ENCODE data around the gene CST7. TPM values are rescaled to one million over a fixed set of nuclear protein-coding genes. Genes with fewer than 3 reads are reported as not detected.

Gene CST7
- total and polyA plus RNA-seq, 2 donors (not counting 3 experiments of a cell fraction or from before 2014, with no cell fraction given) = not detected

DNA sequence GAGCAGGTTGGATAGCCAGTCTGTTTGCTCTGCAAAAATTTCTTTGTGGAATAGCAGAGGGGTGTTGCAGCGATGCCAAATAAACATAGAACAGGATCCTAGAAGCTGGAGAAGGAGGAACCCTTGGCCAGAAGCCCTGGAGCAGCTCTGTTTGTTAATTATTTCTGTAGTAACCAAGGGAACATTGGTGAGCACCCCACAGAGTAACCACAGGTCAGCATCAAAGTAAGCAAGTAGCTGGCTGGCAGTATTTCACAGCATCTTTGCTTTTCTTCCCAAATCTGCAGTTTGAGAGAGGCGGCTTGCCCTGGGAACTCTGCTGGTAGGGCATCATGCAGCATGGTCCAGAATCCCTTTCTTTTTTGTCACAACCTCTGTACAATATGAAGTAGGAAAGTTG, 56.2 kb downstream of the CST7 start:
- no peak overlapping the region for H3K27ac ChIP-seq (ENCODE audit: insufficient read depth, low read depth, low read length)
- DNase-seq (ENCODE audit: low read depth, low spot score) (no peak), FAIRE-seq (no peak)
- peaks cover 0 to 1% of the 10 kb centered on the region in 2 experiments for H3K27me3 ChIP-seq (ENCODE audit: control insufficient read depth in 2 of 2, insufficient read depth in 2 of 2, low read length in 2 of 2)
- ChIA-PET CTCF (interaction anchor here (1.2 to 1.4 kb wide), 3 partner anchors 12 to 173 kb away, joined by 3 to 6 read pairs (median 3); no protein-coding TSS in a partner anchor), POLR2A (no interaction called here)
- intact Hi-C loops (cut with micrococcal nuclease) = no loop called here
- no peaks in the 10 kb centered on the region for H3K9me3 ChIP-seq (replicated peaks; ENCODE audit: control insufficient read depth, insufficient read depth, low read length)
- TF ChIP-seq FOS (IDR thresholded peaks at IDR 0.05; ENCODE audit: borderline replicate concordance, insufficient read depth, low read length) = no peak
- no peak for TF ChIP-seq GATA2 (IDR thresholded peaks at IDR 0.05; ENCODE audit: insufficient read depth, insufficient read length, low read depth, low read length)
- TF ChIP-seq, protein P1, sequence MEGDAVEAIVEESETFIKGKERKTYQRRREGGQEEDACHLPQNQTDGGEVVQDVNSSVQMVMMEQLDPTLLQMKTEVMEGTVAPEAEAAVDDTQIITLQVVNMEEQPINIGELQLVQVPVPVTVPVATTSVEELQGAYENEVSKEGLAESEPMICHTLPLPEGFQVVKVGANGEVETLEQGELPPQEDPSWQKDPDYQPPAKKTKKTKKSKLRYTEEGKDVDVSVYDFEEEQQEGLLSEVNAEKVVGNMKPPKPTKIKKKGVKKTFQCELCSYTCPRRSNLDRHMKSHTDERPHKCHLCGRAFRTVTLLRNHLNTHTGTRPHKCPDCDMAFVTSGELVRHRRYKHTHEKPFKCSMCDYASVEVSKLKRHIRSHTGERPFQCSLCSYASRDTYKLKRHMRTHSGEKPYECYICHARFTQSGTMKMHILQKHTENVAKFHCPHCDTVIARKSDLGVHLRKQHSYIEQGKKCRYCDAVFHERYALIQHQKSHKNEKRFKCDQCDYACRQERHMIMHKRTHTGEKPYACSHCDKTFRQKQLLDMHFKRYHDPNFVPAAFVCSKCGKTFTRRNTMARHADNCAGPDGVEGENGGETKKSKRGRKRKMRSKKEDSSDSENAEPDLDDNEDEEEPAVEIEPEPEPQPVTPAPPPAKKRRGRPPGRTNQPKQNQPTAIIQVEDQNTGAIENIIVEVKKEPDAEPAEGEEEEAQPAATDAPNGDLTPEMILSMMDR (IDR thresholded peaks at IDR 0.05; ENCODE audit: extremely low read depth in 1 of 2, insufficient read depth in 1 of 2, low read depth in 1 of 2, low read length in 2 of 2) = no peak
- no peaks in the 10 kb centered on the region for H4K20me1 ChIP-seq (replicated peaks; ENCODE audit: control insufficient read depth, extremely low read depth, insufficient read depth, low read length)
- H3K79me2 ChIP-seq (ENCODE audit: control insufficient read depth, insufficient read depth, low read length) = no peaks in the 10 kb centered on the region
- no peaks in the 10 kb centered on the region for H3K36me3 ChIP-seq (ENCODE audit: control insufficient read depth in 2 of 2, extremely low read depth in 1 of 2, insufficient read depth in 2 of 2, low read length in 2 of 2)
- no peak overlapping the region for H2AFZ ChIP-seq (ENCODE audit: low read depth, low read length)
- dilution Hi-C loops (cut with MboI; ENCODE audit: extremely low pct_ligation_motif_present, low sequenced_read_pairs) = no loop called here
- no TSS peak for BruUV-seq (replicated peaks)
- H3K4me2 ChIP-seq (ENCODE audit: insufficient read depth, low read length) = no peak overlapping the region
- H3K4me1 ChIP-seq (ENCODE audit: control insufficient read depth, extremely low read depth, insufficient read depth, low read length) = no peaks in the 10 kb centered on the region
- no peaks in the 10 kb centered on the region for H3K9me1 ChIP-seq (replicated peaks; ENCODE audit: control insufficient read depth, extremely low read depth, insufficient read depth, low read length)
- no peak overlapping the region for H3K4me3 ChIP-seq (replicated peaks in 1 of 3; ENCODE audit: insufficient read depth in 1 of 3, low read depth in 1 of 3, low read length in 3 of 3)
- no peak overlapping the region for H3K9ac ChIP-seq (replicated peaks; ENCODE audit: extremely low read depth, insufficient read depth, low read length)

DNA sequence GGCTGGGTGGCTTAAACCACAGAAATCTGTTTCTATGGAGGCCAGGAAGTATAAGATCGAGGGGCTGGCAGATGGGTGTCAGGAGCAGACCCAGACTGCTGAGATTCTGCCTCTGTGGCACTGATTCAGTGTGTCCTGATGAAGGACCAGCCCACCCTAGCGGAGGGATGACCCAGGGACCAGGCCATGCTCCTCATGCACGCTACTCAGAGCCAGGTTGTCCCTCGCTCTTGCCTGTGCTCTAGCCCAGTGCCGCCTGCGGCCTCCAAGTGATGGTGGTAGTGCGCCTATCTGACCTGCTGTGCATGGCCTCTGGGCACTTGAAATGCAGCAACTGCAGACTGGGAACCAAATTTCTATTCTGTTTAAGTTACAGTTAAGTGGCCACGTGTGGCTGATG, 56.6 kb downstream of the CST7 start:
- Histone ChIP-seq H3K4me1 (ENCODE audit: control insufficient read depth, extremely low read depth, insufficient read depth, low read length) (no peaks in the 10 kb centered on the region), H4K20me1 (replicated peaks; ENCODE audit: control insufficient read depth, extremely low read depth, insufficient read depth, low read length) (no peaks in the 10 kb centered on the region), H3K27ac (ENCODE audit: insufficient read depth, low read depth, low read length) (no peak overlapping the region), H2AFZ (ENCODE audit: low read depth, low read length) (no peak overlapping the region), H3K79me2 (ENCODE audit: control insufficient read depth, insufficient read depth, low read length) (no peaks in the 10 kb centered on the region), H3K9me3 (replicated peaks; ENCODE audit: control insufficient read depth, insufficient read depth, low read length) (no peaks in the 10 kb centered on the region), H3K9ac (replicated peaks; ENCODE audit: extremely low read depth, insufficient read depth, low read length) (no peak overlapping the region), H3K36me3 (ENCODE audit: control insufficient read depth in 2 of 2, extremely low read depth in 1 of 2, insufficient read depth in 2 of 2, low read length in 2 of 2) (no peaks in the 10 kb centered on the region), H3K4me2 (ENCODE audit: insufficient read depth, low read length) (no peak overlapping the region), H3K9me1 (replicated peaks; ENCODE audit: control insufficient read depth, extremely low read depth, insufficient read depth, low read length) (no peaks in the 10 kb centered on the region), H3K4me3 (replicated peaks in 1 of 3; ENCODE audit: insufficient read depth in 1 of 3, low read depth in 1 of 3, low read length in 3 of 3) (no peak overlapping the region), H3K27me3 (ENCODE audit: control insufficient read depth in 2 of 2, insufficient read depth in 2 of 2, low read length in 2 of 2) (peaks cover 0 to 1% of the 10 kb centered on the region in 2 experiments)
- no TSS peak for BruUV-seq (replicated peaks)
- no peak for TF ChIP-seq GATA2 (IDR thresholded peaks at IDR 0.05; ENCODE audit: insufficient read depth, insufficient read length, low read depth, low read length)
- no peak for TF ChIP-seq FOS (IDR thresholded peaks at IDR 0.05; ENCODE audit: borderline replicate concordance, insufficient read depth, low read length)
- no peak for TF ChIP-seq EZH2 (IDR thresholded peaks at IDR 0.05; ENCODE audit: borderline replicate concordance, low read depth, low read length, severe bottlenecking)
- TF ChIP-seq MYC (IDR thresholded peaks at IDR 0.05; ENCODE audit: low read depth, low read length) = no peak
- TF ChIP-seq JUN (IDR thresholded peaks at IDR 0.05; ENCODE audit: borderline replicate concordance, insufficient read depth, insufficient read length, low read depth) = no peak
- TF ChIP-seq POLR2A (IDR thresholded peaks at IDR 0.05; ENCODE audit: low read depth, low read length) = no peak
- TF ChIP-seq, protein P1 (IDR thresholded peaks at IDR 0.05; ENCODE audit: extremely low read depth in 1 of 2, insufficient read depth in 1 of 2, low read depth in 1 of 2, low read length in 2 of 2) = no peak
- no peak for TF ChIP-seq POLR2AphosphoS5 (IDR thresholded peaks at IDR 0.05; ENCODE audit: insufficient read depth, low read depth, low read length)
- TF ChIP-seq, protein P2, sequence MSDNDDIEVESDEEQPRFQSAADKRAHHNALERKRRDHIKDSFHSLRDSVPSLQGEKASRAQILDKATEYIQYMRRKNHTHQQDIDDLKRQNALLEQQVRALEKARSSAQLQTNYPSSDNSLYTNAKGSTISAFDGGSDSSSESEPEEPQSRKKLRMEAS (IDR thresholded peaks at IDR 0.05; ENCODE audit: insufficient read depth, insufficient read length) = no peak
- CTCF ChIA-PET = interaction anchor here (1.4 kb wide), 1 partner anchor 59 kb away, joined by 6 read pairs; no protein-coding TSS in a partner anchor
- intact Hi-C loops (cut with micrococcal nuclease) (no loop called here), dilution Hi-C loops (cut with MboI; ENCODE audit: extremely low pct_ligation_motif_present, low sequenced_read_pairs) (no loop called here)
- no peak for DNase-seq (ENCODE audit: low read depth, low spot score)
- POLR2A ChIA-PET = no interaction called here
- FAIRE-seq = no peak

Data from endothelial cell of umbilical vein (primary cell).